HepG2 (cell line): Measurements from ENCODE around the gene KRT38. TPM values are rescaled to one million over a fixed set of nuclear protein-coding genes. Genes with fewer than 3 reads are reported as not detected.

Experiments used
- ATAC-seq: fragments of 200-7000 bp; cut with Tn5 transposase; 3 replicates; pipeline ENCODE4 v1.9.1; 2020; ENCODE audit warnings: mild to moderate bottlenecking, moderate library complexity
- BruUV-seq: library from RNA; stranded (reverse); fragments of 400-500 nt; replicated peaks from 2 replicates; lab custom pipeline; 2021; lab: Mats Ljungman, UMichigan
- CTCF ChIA-PET: fragments of 300-600 bp; formaldehyde crosslinking; extraction: SDS; loops from one replicate; lab custom pipeline; 2021; ENCODE audit warnings: low total read pairs, inconsistent platforms, low intra/inter-chr PET ratio; lab: Yijun Ruan, JAX
- POLR2A ChIA-PET: fragments of 350-600 bp; sonication (Branson Sonifier 250); formaldehyde crosslinking; loops from one replicate; lab custom pipeline; 2020; ENCODE audit warnings: antibody characterized with exemption, inconsistent platforms; lab: Yijun Ruan, JAX
- DNase-seq: peaks from one replicate; pipeline ENCODE4 v3.0.0-alpha.2; 2015; ENCODE audit warnings: low spot score
- FAIRE-seq: peaks from 3 replicates; lab custom pipeline; 2011; peaks lifted over from hg19 to GRCh38; lab: Jason Lieb, UNC
- H2AFZ ChIP-seq: one replicate; pipeline ENCODE4 v1.6.1; 2011; ENCODE audit warnings: low read length, inconsistent platforms
- H3K27ac ChIP-seq: fragments of 300-600 bp; 3 replicates; pipeline ENCODE4 v1.8.0; 2011; ENCODE audit warnings: mixed run types, mild to moderate bottlenecking, mixed read lengths, low read length, inconsistent platforms; ENCODE audit not compliant: insufficient read depth; ENCODE audit errors: extremely low read length
- H3K27me3 ChIP-seq, 2 experiments: fragments of 200-600 bp in 1 of 2; 2 replicates in 1 of 2; 3 replicates in 1 of 2; pipeline versions ENCODE4 v1.6.0 to v1.8.0; 2011; ENCODE audit warnings: low read length in 2 of 2, mild to moderate bottlenecking in 2 of 2, moderate library complexity in 2 of 2, inconsistent platforms in 1 of 2; ENCODE audit not compliant: insufficient read depth in 2 of 2, control insufficient read depth in 1 of 2
- H3K36me3 ChIP-seq, 2 experiments: fragments of 200-600 bp in 1 of 2; replicated peaks in 1 of 2; 2 replicates in 1 of 2; 3 replicates in 1 of 2; pipeline versions ENCODE4 v1.5.1 to v1.8.0; 2011; ENCODE audit warnings: low read length in 2 of 2, inconsistent platforms in 1 of 2; ENCODE audit not compliant: insufficient read depth in 2 of 2, control insufficient read depth in 1 of 2
- H3K4me1 ChIP-seq: 2 replicates; pipeline ENCODE4 v1.5.1; 2012; ENCODE audit warnings: low read length, inconsistent platforms; ENCODE audit not compliant: insufficient read depth
- H3K4me2 ChIP-seq: 2 replicates; pipeline ENCODE4 v1.6.0; 2011; ENCODE audit warnings: low read depth, low read length, inconsistent platforms
- H3K4me3 ChIP-seq, 3 experiments: fragments of 200-600 bp in 1 of 3; sonication (generic), shearing (Covaris generic) in 1 of 3; replicated peaks in 1 of 3; 2 replicates each; pipeline ENCODE4 v1.5.1; 2011 to 2016; ENCODE audit warnings: low read length in 3 of 3, inconsistent platforms in 2 of 3, low read depth in 2 of 3, mild to moderate bottlenecking in 2 of 3, control low read depth in 1 of 3, mixed read lengths in 1 of 3; ENCODE audit not compliant: insufficient read depth in 1 of 3
- H3K79me2 ChIP-seq: one replicate; pipeline ENCODE4 v1.6.1; 2011; ENCODE audit warnings: low read length, inconsistent platforms; ENCODE audit not compliant: insufficient read depth
- H3K9ac ChIP-seq: 2 replicates; pipeline ENCODE4 v1.6.0; 2011; ENCODE audit warnings: mild to moderate bottlenecking, low read depth, low read length, inconsistent platforms; ENCODE audit not compliant: insufficient read depth
- H3K9me3 ChIP-seq: 2 replicates; pipeline ENCODE4 v1.5.1; 2012; ENCODE audit warnings: mild to moderate bottlenecking, low read length
- H4K20me1 ChIP-seq: 2 replicates; pipeline ENCODE4 v1.6.0; 2011; ENCODE audit warnings: inconsistent platforms, mild to moderate bottlenecking, low read length, moderate library complexity; ENCODE audit not compliant: insufficient read depth
- RAD21 ChIP-seq: fragments of 450-650 bp; formaldehyde crosslinking; IDR thresholded peaks from 2 replicates; pipeline ENCODE4 v1.5.0; 2020; ENCODE audit warnings: mild to moderate bottlenecking
- STAG1 ChIP-seq: sonication (generic); formaldehyde crosslinking; IDR thresholded peaks from 2 replicates; pipeline ENCODE4 v1.4.0; 2020; ENCODE audit warnings: missing genetic modification reagents
- ZNF224 ChIP-seq: sonication (generic); formaldehyde crosslinking; IDR thresholded peaks from 2 replicates; pipeline ENCODE4 v1.5.0; 2020; ENCODE audit warnings: mild to moderate bottlenecking, missing genetic modification reagents
- ZNF318 ChIP-seq: sonication (generic); formaldehyde crosslinking; IDR thresholded peaks from 2 replicates; pipeline ENCODE4 v1.4.0; 2020; ENCODE audit warnings: mild to moderate bottlenecking, missing genetic modification reagents
- ZNF382 ChIP-seq: sonication (generic); formaldehyde crosslinking; IDR thresholded peaks from 2 replicates; pipeline ENCODE4 v1.5.0; 2020; ENCODE audit warnings: missing genetic modification reagents, mild to moderate bottlenecking, borderline replicate concordance
- WGBS: methylation state at CpG from one replicate; pipeline ENCODE4 v1.1.6; 2017; ENCODE audit warnings: low lambda C conversion rate; 5-methylcytosine and 5-hydroxymethylcytosine counted together
- in situ Hi-C: cut with HindIII; loops from 2 replicates; pipeline ENCODE4 v1.10.0; 2017; ENCODE audit warnings: low pct_unique_long_range_greater_than_20kb; ENCODE audit not compliant: extremely low pct_ligation_motif_present
- intact Hi-C: fragments of 100-400 bp; cut with micrococcal nuclease; formaldehyde crosslinking; loops from one replicate; pipeline ENCODE4 v1.10.0; 2022; ENCODE audit not compliant: unreplicated experiment
- polyA plus RNA-seq, 8 experiments: library from polyadenylated mRNA; depleted of rRNA in 3 of 8; stranded (reverse) in 7 of 8; unstranded in 1 of 8; fragments of >200 nt; fragmentation: Illumina TruSeq in 4 of 8; extraction: Trizol in 4 of 8; gene quantifications; 2 replicates each; pipeline versions ENCODE4 v1.2.1 to v1.2.3, GENCODE V29; 2011 to 2016; ENCODE audit warnings: low read depth in 4 of 8, missing spikeins in 1 of 8, mixed read lengths in 1 of 8; ENCODE audit not compliant: insufficient read depth in 1 of 8
- total RNA-seq, 5 experiments: library from RNA; depleted of rRNA; stranded (reverse); fragments of >200 nt; fragmentation: Illumina TruSeq; extraction: Trizol; gene quantifications; 2 replicates each; pipeline ENCODE4 v1.2.3, GENCODE V29; 2016; ENCODE audit warnings: low read depth in 1 of 5
- TF ChIP-seq, protein P1 (sequence below): sonication (generic); formaldehyde crosslinking; IDR thresholded peaks from 2 replicates; pipeline ENCODE4 v1.5.1; 2020; ENCODE audit warnings: mild to moderate bottlenecking, missing genetic modification reagents, moderate library complexity
- TF ChIP-seq, protein P2 (sequence below): sonication (generic); formaldehyde crosslinking; IDR thresholded peaks from 2 replicates; pipeline ENCODE4 v1.4.0; 2020; ENCODE audit warnings: missing genetic modification reagents, borderline replicate concordance
- TF ChIP-seq, protein P3 (sequence below): sonication (generic); formaldehyde crosslinking; IDR thresholded peaks from 2 replicates; pipeline ENCODE4 v1.5.0; 2020; ENCODE audit warnings: mild to moderate bottlenecking, missing genetic modification reagents, moderate library complexity

Gene KRT38
- total and polyA plus RNA-seq, 2 of the 13 experiments (the other 11 are each of a cell fraction or from before 2014, with no cell fraction given): not detected

DNA sequence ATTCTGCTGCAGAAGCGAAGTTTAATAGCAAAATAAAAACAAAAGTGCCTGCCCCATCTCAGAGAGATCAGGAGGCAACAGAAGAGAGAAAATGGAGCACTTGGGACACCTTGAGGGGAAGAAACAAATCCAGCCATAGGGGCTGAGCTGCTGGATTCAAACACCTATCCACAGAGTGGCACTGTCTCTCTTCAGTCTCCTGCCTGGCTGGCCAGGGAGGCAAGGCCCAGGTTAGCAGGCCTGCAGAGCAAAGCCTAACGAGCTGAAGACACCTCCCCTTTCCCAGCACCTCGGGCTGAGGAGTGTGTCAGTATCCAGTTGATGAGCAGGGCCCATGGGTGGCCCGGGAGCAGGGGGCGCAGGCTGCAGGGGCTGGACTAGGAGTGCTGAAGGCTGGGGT is 34.6 kb downstream of the KRT38 start:
- no TSS peak for BruUV-seq
- POLR2A ChIA-PET: interaction anchor here (4.1 kb wide), 1 partner anchor 10 kb away, joined by 35 read pairs; no protein-coding TSS in a partner anchor
- TF ChIP-seq ZNF318 (0 out of 2 replicates have a peak, but pooled peaks have one; percentile 59), ZNF224 (CRISPR knock-in tag) (no peak), STAG1 (CRISPR knock-in tag) (peak; percentile 62), RAD21 (CRISPR knock-in tag) (0 out of 2 replicates have a peak, but pooled peaks have one; percentile 15), ZNF382 (no peak)
- TF ChIP-seq, protein P1, sequence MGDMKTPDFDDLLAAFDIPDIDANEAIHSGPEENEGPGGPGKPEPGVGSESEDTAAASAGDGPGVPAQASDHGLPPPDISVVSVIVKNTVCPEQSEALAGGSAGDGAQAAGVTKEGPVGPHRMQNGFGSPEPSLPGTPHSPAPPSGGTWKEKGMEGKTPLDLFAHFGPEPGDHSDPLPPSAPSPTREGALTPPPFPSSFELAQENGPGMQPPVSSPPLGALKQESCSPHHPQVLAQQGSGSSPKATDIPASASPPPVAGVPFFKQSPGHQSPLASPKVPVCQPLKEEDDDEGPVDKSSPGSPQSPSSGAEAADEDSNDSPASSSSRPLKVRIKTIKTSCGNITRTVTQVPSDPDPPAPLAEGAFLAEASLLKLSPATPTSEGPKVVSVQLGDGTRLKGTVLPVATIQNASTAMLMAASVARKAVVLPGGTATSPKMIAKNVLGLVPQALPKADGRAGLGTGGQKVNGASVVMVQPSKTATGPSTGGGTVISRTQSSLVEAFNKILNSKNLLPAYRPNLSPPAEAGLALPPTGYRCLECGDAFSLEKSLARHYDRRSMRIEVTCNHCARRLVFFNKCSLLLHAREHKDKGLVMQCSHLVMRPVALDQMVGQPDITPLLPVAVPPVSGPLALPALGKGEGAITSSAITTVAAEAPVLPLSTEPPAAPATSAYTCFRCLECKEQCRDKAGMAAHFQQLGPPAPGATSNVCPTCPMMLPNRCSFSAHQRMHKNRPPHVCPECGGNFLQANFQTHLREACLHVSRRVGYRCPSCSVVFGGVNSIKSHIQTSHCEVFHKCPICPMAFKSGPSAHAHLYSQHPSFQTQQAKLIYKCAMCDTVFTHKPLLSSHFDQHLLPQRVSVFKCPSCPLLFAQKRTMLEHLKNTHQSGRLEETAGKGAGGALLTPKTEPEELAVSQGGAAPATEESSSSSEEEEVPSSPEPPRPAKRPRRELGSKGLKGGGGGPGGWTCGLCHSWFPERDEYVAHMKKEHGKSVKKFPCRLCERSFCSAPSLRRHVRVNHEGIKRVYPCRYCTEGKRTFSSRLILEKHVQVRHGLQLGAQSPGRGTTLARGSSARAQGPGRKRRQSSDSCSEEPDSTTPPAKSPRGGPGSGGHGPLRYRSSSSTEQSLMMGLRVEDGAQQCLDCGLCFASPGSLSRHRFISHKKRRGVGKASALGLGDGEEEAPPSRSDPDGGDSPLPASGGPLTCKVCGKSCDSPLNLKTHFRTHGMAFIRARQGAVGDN (CRISPR knock-in tag): peak; percentile 16; the same call in 1 of the 2 replicates
- TF ChIP-seq, protein P2, sequence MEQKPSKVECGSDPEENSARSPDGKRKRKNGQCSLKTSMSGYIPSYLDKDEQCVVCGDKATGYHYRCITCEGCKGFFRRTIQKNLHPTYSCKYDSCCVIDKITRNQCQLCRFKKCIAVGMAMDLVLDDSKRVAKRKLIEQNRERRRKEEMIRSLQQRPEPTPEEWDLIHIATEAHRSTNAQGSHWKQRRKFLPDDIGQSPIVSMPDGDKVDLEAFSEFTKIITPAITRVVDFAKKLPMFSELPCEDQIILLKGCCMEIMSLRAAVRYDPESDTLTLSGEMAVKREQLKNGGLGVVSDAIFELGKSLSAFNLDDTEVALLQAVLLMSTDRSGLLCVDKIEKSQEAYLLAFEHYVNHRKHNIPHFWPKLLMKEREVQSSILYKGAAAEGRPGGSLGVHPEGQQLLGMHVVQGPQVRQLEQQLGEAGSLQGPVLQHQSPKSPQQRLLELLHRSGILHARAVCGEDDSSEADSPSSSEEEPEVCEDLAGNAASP (CRISPR knock-in tag): no peak
- TF ChIP-seq, protein P3, sequence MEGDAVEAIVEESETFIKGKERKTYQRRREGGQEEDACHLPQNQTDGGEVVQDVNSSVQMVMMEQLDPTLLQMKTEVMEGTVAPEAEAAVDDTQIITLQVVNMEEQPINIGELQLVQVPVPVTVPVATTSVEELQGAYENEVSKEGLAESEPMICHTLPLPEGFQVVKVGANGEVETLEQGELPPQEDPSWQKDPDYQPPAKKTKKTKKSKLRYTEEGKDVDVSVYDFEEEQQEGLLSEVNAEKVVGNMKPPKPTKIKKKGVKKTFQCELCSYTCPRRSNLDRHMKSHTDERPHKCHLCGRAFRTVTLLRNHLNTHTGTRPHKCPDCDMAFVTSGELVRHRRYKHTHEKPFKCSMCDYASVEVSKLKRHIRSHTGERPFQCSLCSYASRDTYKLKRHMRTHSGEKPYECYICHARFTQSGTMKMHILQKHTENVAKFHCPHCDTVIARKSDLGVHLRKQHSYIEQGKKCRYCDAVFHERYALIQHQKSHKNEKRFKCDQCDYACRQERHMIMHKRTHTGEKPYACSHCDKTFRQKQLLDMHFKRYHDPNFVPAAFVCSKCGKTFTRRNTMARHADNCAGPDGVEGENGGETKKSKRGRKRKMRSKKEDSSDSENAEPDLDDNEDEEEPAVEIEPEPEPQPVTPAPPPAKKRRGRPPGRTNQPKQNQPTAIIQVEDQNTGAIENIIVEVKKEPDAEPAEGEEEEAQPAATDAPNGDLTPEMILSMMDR (CRISPR knock-in tag): peak; percentile 66

More for the DNA sequence above, 34.6 kb downstream of the KRT38 start:
- peaks cover 34% of the 10 kb centered on the region for H3K4me1 ChIP-seq
- no peak overlapping the region for H3K4me3 ChIP-seq
- in situ Hi-C loops (no loop called here), intact Hi-C loops (loop anchor here (2.0 kb wide), 1 partner anchor 67 kb away; no protein-coding TSS in a partner anchor)
- no peaks in the 10 kb centered on the region for H3K36me3 ChIP-seq
- no peaks in the 10 kb centered on the region; a peak in 1 of 5 replicates for H3K27me3 ChIP-seq
- CTCF ChIA-PET: no interaction called here
- FAIRE-seq: no peak
- no peak overlapping the region for H2AFZ ChIP-seq
- no peak for DNase-seq
- no peak overlapping the region for H3K9ac ChIP-seq
- H3K4me2 ChIP-seq: no peak overlapping the region
- WGBS: 27% methylated on average over 5 of the region's 5 CpGs
- no peaks in the 10 kb centered on the region for H3K9me3 ChIP-seq
- H3K79me2 ChIP-seq: no peaks in the 10 kb centered on the region
- peak; percentile 61 for ATAC-seq
- no peaks in the 10 kb centered on the region for H4K20me1 ChIP-seq
- H3K27ac ChIP-seq: no peak overlapping the region
